ENCODE results near the gene OR6N1.
A peak's percentile ranks its signal among the peaks of the same experiment; 100 is the strongest.

OR6N1 gene

DNA sequence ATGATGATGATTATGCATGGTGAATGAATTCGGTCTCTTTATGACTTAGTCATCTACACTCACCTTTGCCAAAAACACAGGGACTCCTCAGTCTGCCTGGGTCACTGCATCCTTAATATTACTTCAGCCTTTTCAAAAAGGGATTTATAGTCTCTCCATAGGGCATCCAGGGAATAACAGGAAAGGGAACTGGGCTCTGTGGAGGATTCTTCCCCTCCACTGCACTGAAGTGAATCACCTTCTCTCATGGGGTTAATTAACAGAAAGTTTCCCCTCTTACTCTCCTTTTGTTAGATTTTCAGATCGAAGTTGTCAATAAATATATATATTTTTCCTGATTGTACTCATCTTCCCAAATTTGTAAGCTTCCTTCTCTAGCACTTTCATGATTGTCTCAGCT is 51.4 kb downstream of the OR6N1 start, which contains the start of gene OR6K3:
Gene OR6K3, minus strand, starts transcription at position 101 of the 400 bp plus-strand sequence. CDS start 2,605 bp downstream, outside the sequence.
- no peak for DNase-seq (ENCODE audit: insufficient read length, low spot score)
- TF ChIP-seq PAX5 (IDR thresholded peaks at IDR 0.05; ENCODE audit: insufficient read depth, low read length, severe bottlenecking): no peak
- TF ChIP-seq POLR2A (IDR thresholded peaks at IDR 0.05; ENCODE audit: low read depth, low read length): no peak
- TF ChIP-seq TAF1 (IDR thresholded peaks at IDR 0.05; ENCODE audit: low read depth, low read length): no peak
- TF ChIP-seq POU2F2 (IDR thresholded peaks at IDR 0.05; ENCODE audit: low read depth, low read length): no peak
- TF ChIP-seq POLR2AphosphoS5 (IDR thresholded peaks at IDR 0.05; ENCODE audit: low read depth, low read length): no peak
- TF ChIP-seq SPI1 (IDR thresholded peaks at IDR 0.05; ENCODE audit: low read depth, low read length): no peak
- FAIRE-seq: no peak

DNA sequence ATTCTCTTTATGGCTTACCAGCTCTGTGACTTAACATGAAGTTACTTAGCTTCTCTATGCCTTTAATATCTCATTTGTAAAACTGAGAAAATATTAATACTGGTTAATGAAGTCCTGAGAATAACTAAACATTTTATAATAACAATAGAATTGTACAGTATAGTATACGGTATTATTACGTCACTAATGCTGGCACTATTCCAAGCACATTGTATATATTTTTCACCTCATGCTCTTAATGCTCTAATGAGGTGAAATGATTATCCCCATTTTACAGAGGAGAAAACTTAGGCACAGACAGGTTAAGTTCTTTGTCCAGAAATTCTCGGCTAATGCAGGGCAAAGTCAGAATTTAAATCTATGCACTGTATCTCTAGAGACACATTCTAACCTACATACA is 52.3 kb downstream of the OR6N1 start:
- TF ChIP-seq SPI1 (IDR thresholded peaks at IDR 0.05; ENCODE audit: low read depth, low read length) (no peak), PAX5 (IDR thresholded peaks at IDR 0.05; ENCODE audit: insufficient read depth, low read length, severe bottlenecking) (no peak), POU2F2 (IDR thresholded peaks at IDR 0.05; ENCODE audit: low read depth, low read length) (no peak), POLR2AphosphoS5 (IDR thresholded peaks at IDR 0.05; ENCODE audit: low read depth, low read length) (no peak), TAF1 (IDR thresholded peaks at IDR 0.05; ENCODE audit: low read depth, low read length) (no peak), POLR2A (IDR thresholded peaks at IDR 0.05; ENCODE audit: low read depth, low read length) (no peak)
- no peak for DNase-seq (ENCODE audit: insufficient read length, low spot score)

DNA sequence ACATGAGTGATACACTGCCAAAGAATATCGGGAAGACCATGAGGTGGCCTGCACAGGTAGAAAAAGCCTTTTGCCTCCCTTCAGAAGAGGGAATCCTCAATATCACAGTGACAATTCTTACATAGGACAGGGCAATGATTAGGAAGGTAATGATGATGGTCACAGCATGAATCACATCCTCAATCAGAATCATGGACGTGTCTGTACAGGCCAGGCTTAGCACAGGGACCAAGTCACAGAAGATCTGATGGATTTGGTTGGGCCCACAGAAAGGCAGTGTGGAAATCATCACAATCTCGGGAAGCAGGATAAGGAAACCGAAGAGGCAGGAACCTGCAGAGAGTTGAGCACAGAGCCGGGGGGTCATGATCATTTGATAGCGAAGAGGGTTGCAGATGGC is 54.7 kb downstream of the OR6N1 start:
- TF ChIP-seq PAX5 (IDR thresholded peaks at IDR 0.05; ENCODE audit: insufficient read depth, low read length, severe bottlenecking): no peak
- DNase-seq (ENCODE audit: insufficient read length, low spot score) (no peak), FAIRE-seq (peak; percentile 54)

More for the DNA sequence above, 52.3 kb downstream of the OR6N1 start:
- no peak for FAIRE-seq

DNA sequence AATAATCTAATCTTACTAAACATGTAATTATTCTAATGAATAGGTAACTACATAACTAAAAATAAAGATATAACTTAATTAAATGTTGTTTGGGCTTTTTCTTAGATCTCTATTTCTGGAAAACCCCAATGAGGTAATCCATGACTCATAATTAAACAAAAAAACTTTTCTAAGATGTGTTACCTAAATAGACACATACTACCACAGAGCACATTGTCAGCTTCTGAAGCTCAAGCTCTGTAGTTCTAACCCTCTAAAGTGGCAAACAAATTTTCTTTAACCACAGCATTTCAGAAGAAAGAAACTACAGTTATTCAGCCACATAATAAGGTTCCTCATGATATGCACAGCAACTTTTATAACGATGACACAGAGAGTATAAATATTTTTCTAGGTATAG is 55.7 kb downstream of the OR6N1 start:
- no peak for TF ChIP-seq SPI1 (IDR thresholded peaks at IDR 0.05; ENCODE audit: low read depth, low read length)
- no peak for TF ChIP-seq TAF1 (IDR thresholded peaks at IDR 0.05; ENCODE audit: low read depth, low read length)
- TF ChIP-seq POLR2AphosphoS5 (IDR thresholded peaks at IDR 0.05; ENCODE audit: low read depth, low read length): no peak
- no peak for TF ChIP-seq PAX5 (IDR thresholded peaks at IDR 0.05; ENCODE audit: insufficient read depth, low read length, severe bottlenecking)
- no peak for TF ChIP-seq POU2F2 (IDR thresholded peaks at IDR 0.05; ENCODE audit: low read depth, low read length)
- TF ChIP-seq POLR2A (IDR thresholded peaks at IDR 0.05; ENCODE audit: low read depth, low read length): no peak
- DNase-seq (ENCODE audit: insufficient read length, low spot score) (no peak), FAIRE-seq (no peak)

DNA sequence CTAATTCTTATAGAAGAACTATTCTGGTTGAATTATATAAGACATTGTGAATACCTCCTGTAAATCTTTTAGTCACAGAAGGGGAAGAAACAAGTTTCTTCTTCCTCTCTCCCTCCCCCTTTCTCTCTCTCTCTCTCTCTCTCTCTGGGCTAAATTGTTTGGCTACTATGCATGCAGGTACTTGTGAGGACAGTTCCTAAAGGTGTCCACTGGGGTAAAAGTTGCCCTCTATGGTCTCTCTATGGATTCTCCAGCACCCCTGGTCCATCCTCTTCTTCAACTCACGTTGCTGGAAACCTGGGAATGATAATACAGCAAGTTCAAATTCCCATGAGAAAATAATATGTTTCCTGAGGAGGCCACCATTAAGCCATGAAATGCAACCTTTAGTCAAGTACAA is 57.2 kb downstream of the OR6N1 start:
- DNase-seq (ENCODE audit: insufficient read length, low spot score) (no peak), FAIRE-seq (no peak)
- TF ChIP-seq SPI1 (IDR thresholded peaks at IDR 0.05; ENCODE audit: low read depth, low read length) (no peak), TAF1 (IDR thresholded peaks at IDR 0.05; ENCODE audit: low read depth, low read length) (no peak), POU2F2 (IDR thresholded peaks at IDR 0.05; ENCODE audit: low read depth, low read length) (no peak), POLR2A (IDR thresholded peaks at IDR 0.05; ENCODE audit: low read depth, low read length) (no peak), PAX5 (IDR thresholded peaks at IDR 0.05; ENCODE audit: insufficient read depth, low read length, severe bottlenecking) (no peak), POLR2AphosphoS5 (IDR thresholded peaks at IDR 0.05; ENCODE audit: low read depth, low read length) (no peak)
